Measurements from ENCODE around the gene LEF1.
A peak's percentile ranks its signal among the peaks of the same experiment; 100 is the strongest.

The LEF1 gene

GRCh38 chr4:108035691-108036090 is 133.0 kb downstream of the LEF1 start:
- FAIRE-seq (no peak), DNase-seq (ENCODE audit: insufficient read length, low spot score) (no peak)
- TF ChIP-seq TAF1 (IDR thresholded peaks at IDR 0.05; ENCODE audit: low read depth, low read length) = no peak

DNA sequence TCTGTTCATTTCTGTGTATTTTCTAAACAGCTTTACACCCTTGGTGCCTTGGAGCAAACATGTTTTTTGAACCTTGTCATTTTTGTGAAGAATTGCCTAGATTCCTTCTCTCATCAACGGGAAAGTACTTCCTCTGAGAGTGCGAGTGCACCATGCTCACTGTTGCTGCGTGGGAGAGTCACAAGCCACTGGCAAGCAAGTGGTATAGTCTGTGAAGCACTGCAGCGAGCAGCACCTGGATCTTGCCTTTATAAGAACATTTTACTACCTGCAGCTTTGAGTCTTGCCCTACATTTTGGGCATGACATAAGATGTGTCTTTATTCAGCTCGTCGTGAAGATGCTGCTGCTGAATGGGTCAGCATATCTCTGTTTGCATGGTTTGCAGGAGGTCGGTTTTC is 134.2 kb downstream of the LEF1 start:
- TF ChIP-seq TAF1 (IDR thresholded peaks at IDR 0.05; ENCODE audit: low read depth, low read length) (no peak), SPI1 (IDR thresholded peaks at IDR 0.05; ENCODE audit: low read depth, low read length) (0 out of 2 replicates have a peak, but pooled peaks have one; percentile 3), PAX5 (IDR thresholded peaks at IDR 0.05; ENCODE audit: insufficient read depth, low read length, severe bottlenecking) (no peak)
- peak; percentile 87 for FAIRE-seq
- DNase-seq (ENCODE audit: insufficient read length, low spot score) = no peak

DNA sequence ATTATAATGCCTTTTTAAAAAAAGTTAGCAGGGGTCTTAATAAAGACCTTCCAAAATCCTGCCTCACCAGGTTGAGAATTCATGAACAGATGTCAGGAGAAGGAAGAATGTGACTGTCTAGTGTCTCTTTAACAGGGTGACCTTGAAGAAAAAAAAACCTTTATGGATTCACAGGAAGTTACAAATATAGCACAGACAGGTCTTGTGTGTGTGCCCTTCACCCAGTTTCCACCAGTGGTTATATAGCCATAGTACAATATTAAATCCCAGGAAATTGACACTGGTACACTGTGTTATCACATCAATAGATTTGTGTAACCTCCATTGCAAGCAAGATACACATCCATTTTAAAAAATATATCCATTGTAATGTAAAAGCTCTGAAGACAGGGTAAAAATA is 135.4 kb downstream of the LEF1 start:
- FAIRE-seq (no peak), DNase-seq (ENCODE audit: insufficient read length, low spot score) (no peak)
- TF ChIP-seq PAX5 (IDR thresholded peaks at IDR 0.05; ENCODE audit: insufficient read depth, low read length, severe bottlenecking) = no peak
- TF ChIP-seq SPI1 (IDR thresholded peaks at IDR 0.05; ENCODE audit: low read depth, low read length) = no peak
- no peak for TF ChIP-seq POLR2AphosphoS5 (IDR thresholded peaks at IDR 0.05; ENCODE audit: low read depth, low read length)
- no peak for TF ChIP-seq POU2F2 (IDR thresholded peaks at IDR 0.05; ENCODE audit: low read depth, low read length)
- TF ChIP-seq POLR2A (IDR thresholded peaks at IDR 0.05; ENCODE audit: low read depth, low read length) = no peak
- TF ChIP-seq TAF1 (IDR thresholded peaks at IDR 0.05; ENCODE audit: low read depth, low read length) = no peak

DNA sequence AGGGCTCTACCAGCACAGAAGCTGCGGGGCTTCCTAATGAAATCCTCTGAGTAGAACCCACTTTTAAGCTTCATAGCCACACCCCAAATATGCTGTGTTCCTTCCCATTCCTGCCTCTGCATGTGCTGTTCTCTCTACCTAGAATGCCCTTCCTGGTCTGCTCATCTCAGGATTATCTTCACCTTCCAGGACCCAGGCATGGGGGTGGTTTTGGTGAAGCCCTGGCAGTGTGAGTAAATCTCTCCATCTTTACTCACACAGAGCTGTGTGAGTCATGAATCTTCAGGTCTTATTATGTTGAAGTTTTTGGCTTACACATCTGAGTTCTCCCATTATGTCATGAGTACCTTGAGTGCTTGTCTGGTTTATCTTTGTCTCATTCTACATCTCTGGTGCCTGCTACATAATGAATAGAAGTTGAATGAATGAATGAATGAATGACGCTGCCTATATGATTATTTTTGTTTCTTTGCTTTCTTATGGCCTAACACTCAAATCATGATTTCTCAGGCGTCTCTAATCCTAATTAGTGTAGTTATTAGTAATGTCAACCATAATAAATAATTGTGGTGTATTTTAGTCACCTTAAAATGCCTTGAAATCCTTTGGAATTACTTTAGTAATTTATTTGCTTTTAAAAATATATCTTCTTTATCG is 137.2 kb downstream of the LEF1 start:
- DNase-seq (ENCODE audit: insufficient read length, low spot score) (no peak), FAIRE-seq (no peak)
- no peak for TF ChIP-seq SPI1 (IDR thresholded peaks at IDR 0.05; ENCODE audit: low read depth, low read length)
- TF ChIP-seq POLR2AphosphoS5 (IDR thresholded peaks at IDR 0.05; ENCODE audit: low read depth, low read length) = no peak
- TF ChIP-seq PAX5 (IDR thresholded peaks at IDR 0.05; ENCODE audit: insufficient read depth, low read length, severe bottlenecking) = no peak
- no peak for TF ChIP-seq POLR2A (IDR thresholded peaks at IDR 0.05; ENCODE audit: low read depth, low read length)
- TF ChIP-seq POU2F2 (IDR thresholded peaks at IDR 0.05; ENCODE audit: low read depth, low read length) = no peak
- TF ChIP-seq TAF1 (IDR thresholded peaks at IDR 0.05; ENCODE audit: low read depth, low read length) = no peak

- DNase-seq (ENCODE audit: insufficient read length, low spot score) = peak; percentile 31
- FAIRE-seq = peak; percentile 84
- TF ChIP-seq POLR2A (IDR thresholded peaks at IDR 0.05; ENCODE audit: low read depth, low read length) (no peak), POU2F2 (IDR thresholded peaks at IDR 0.05; ENCODE audit: low read depth, low read length) (0 out of 2 replicates have a peak, but pooled peaks have one; percentile 20)
Measured at GRCh38 chr4:108030332-108030731, 138.4 kb downstream of the LEF1 start.

DNA sequence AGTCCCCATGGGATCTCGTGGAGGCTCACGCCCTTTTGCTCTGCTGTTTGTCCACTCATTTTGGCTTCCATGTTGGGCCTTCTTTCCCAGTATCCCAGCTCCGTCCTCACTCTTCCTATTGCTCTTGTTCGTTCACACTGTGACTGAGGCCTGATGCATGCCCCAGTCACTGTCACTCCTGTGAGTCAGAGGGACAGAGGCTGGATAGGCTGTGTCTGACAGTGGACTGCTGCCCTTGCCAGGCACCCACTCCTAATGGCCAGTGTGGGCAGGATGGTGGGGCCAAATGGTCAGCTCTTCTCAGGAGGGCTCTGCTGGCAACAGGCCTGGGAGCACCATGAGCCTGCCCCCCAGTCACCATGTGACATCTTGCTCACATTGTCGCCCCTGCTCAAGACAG is 139.0 kb downstream of the LEF1 start:
- FAIRE-seq (no peak), DNase-seq (ENCODE audit: insufficient read length, low spot score) (no peak)
- no peak for TF ChIP-seq SPI1 (IDR thresholded peaks at IDR 0.05; ENCODE audit: low read depth, low read length)

- FAIRE-seq (no peak), DNase-seq (ENCODE audit: insufficient read length, low spot score) (no peak)
- no peak for TF ChIP-seq SPI1 (IDR thresholded peaks at IDR 0.05; ENCODE audit: low read depth, low read length)
- no peak for TF ChIP-seq TAF1 (IDR thresholded peaks at IDR 0.05; ENCODE audit: low read depth, low read length)
- no peak for TF ChIP-seq PAX5 (IDR thresholded peaks at IDR 0.05; ENCODE audit: insufficient read depth, low read length, severe bottlenecking)
- no peak for TF ChIP-seq POU2F2 (IDR thresholded peaks at IDR 0.05; ENCODE audit: low read depth, low read length)
- no peak for TF ChIP-seq POLR2AphosphoS5 (IDR thresholded peaks at IDR 0.05; ENCODE audit: low read depth, low read length)
- no peak for TF ChIP-seq POLR2A (IDR thresholded peaks at IDR 0.05; ENCODE audit: low read depth, low read length)
Measured at GRCh38 chr4:108029016-108029720, 139.6 kb downstream of the LEF1 start.

DNA sequence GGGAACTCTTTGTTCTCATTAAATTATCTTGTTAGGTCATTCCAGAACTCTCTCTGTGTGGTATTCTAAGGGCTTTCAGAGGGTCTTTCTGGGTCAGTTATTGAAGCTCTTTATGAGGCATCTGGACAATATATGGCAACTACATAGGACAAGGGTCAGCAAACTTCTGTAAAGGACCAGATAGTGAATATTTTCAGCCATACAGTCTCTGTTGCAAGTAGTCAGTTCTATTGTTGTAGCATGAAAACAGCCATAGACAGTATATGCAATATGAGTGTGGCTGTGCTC is 143.9 kb downstream of the LEF1 start:
- TF ChIP-seq TAF1 (IDR thresholded peaks at IDR 0.05; ENCODE audit: low read depth, low read length) (no peak), SPI1 (IDR thresholded peaks at IDR 0.05; ENCODE audit: low read depth, low read length) (no peak), POLR2A (IDR thresholded peaks at IDR 0.05; ENCODE audit: low read depth, low read length) (no peak), PAX5 (IDR thresholded peaks at IDR 0.05; ENCODE audit: insufficient read depth, low read length, severe bottlenecking) (no peak), POLR2AphosphoS5 (IDR thresholded peaks at IDR 0.05; ENCODE audit: low read depth, low read length) (no peak)
- DNase-seq (ENCODE audit: insufficient read length, low spot score) (no peak), FAIRE-seq (no peak)

DNA sequence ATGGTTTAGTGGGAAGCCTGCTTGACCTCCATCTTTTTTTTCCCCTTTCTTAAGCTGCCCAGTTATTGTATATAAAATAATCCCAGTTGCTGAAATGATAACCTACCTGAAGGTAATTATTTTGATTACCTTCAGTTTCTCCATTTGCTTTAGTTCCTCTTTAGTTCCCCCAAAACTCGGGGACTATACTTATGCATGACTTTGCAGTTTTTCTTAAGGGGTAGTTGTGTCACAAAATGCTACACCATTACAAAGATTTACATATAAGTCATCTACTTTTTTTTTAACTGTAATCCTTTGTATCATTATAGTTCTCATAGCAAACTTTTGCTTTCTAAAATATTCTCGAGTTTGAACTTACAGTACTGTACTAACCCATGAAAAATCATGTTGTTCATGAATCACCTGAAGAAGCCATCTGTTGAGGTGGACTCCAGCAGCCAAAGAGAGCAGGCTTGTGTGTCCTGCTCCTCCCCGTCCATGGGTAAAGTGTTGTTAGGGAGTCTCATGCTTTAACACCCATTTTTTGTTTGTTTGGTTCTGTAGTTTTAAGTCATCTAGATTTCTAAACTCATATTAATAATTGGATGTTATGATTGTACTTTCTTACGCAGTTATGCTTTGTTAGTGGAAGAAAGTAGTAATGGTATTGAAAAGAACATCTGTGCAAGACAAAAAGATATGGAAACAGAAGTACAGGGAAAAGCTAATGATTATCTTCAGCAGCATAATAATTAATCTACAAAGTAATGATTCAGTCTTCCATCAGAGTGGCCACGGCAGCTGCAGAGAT is 144.5 kb downstream of the LEF1 start:
- no peak for DNase-seq (ENCODE audit: insufficient read length, low spot score)
- no peak for FAIRE-seq

GRCh38 chr4:108018884-108019187 is 149.9 kb downstream of the LEF1 start:
- DNase-seq (ENCODE audit: insufficient read length, low spot score) (no peak), FAIRE-seq (no peak)
- TF ChIP-seq POLR2A (IDR thresholded peaks at IDR 0.05; ENCODE audit: low read depth, low read length) (no peak), SPI1 (IDR thresholded peaks at IDR 0.05; ENCODE audit: low read depth, low read length) (no peak), POU2F2 (IDR thresholded peaks at IDR 0.05; ENCODE audit: low read depth, low read length) (no peak), PAX5 (IDR thresholded peaks at IDR 0.05; ENCODE audit: insufficient read depth, low read length, severe bottlenecking) (no peak), POLR2AphosphoS5 (IDR thresholded peaks at IDR 0.05; ENCODE audit: low read depth, low read length) (no peak), TAF1 (IDR thresholded peaks at IDR 0.05; ENCODE audit: low read depth, low read length) (no peak)

More for the DNA sequence above, 144.5 kb downstream of the LEF1 start:
- TF ChIP-seq POLR2A (IDR thresholded peaks at IDR 0.05; ENCODE audit: low read depth, low read length) (no peak), TAF1 (IDR thresholded peaks at IDR 0.05; ENCODE audit: low read depth, low read length) (no peak)
